ENCODE data around the gene ZNF423. TPM values are rescaled to one million over a fixed set of nuclear protein-coding genes. Genes with fewer than 3 reads are reported as not detected.

Gene ZNF423
- total and polyA plus RNA-seq, 2 experiments from 2014 or later: 14.9 to 41.8 TPM

DNA sequence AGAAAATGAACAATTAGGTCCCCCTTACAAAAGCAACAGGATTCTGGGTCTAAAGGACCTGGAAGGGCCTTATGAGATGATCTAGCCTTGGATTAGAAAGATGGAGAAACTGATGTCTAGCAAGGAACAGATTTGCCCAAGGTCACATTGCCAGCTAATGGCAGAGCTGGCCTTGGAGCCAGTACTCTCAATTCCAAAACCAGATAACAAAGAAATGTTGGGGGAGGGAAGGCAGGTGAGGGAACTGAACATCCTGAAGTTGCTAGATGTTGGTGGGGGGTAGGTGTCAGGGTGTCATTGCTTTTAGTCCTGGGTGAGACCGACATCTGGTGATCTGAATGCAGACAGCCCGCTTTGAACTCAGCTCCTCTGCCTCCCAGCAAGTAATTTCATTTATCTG lies 11.3 kb upstream of the ZNF423 start (continued):
- no peak for TF ChIP-seq ZNF114 (CRISPR knock-in tag; IDR thresholded peaks at IDR 0.05)
- TF ChIP-seq NANOG (IDR thresholded peaks at IDR 0.05; ENCODE audit: borderline replicate concordance): no peak
- TF ChIP-seq STAT1 (IDR thresholded peaks at IDR 0.05; ENCODE audit: unreplicated experiment): no peak

DNA sequence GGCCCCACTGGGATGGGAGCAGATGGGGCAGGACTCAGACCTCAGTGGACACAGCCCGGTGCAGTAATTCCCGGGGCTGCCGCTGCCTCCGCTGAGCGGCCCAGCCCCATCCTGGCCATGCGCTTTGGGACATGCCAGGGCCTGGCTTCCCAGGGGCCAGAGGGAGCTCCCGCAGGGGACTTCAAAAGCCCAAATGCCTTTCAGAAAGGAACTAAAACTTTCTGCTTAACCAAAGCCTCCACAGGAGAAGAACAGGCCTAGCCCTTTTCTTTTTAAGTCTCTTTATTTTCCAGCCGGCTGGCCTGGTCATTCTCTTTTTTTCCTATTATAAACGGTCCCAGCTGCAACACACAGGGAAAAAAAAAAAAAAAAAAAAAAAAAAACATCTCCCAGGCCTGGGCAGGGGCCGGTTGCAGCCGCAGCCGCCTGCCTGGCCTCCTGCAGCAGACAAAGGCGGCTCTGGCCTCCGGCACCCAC lies 10.7 kb upstream of the ZNF423 start:
- TF ChIP-seq, protein P1, sequence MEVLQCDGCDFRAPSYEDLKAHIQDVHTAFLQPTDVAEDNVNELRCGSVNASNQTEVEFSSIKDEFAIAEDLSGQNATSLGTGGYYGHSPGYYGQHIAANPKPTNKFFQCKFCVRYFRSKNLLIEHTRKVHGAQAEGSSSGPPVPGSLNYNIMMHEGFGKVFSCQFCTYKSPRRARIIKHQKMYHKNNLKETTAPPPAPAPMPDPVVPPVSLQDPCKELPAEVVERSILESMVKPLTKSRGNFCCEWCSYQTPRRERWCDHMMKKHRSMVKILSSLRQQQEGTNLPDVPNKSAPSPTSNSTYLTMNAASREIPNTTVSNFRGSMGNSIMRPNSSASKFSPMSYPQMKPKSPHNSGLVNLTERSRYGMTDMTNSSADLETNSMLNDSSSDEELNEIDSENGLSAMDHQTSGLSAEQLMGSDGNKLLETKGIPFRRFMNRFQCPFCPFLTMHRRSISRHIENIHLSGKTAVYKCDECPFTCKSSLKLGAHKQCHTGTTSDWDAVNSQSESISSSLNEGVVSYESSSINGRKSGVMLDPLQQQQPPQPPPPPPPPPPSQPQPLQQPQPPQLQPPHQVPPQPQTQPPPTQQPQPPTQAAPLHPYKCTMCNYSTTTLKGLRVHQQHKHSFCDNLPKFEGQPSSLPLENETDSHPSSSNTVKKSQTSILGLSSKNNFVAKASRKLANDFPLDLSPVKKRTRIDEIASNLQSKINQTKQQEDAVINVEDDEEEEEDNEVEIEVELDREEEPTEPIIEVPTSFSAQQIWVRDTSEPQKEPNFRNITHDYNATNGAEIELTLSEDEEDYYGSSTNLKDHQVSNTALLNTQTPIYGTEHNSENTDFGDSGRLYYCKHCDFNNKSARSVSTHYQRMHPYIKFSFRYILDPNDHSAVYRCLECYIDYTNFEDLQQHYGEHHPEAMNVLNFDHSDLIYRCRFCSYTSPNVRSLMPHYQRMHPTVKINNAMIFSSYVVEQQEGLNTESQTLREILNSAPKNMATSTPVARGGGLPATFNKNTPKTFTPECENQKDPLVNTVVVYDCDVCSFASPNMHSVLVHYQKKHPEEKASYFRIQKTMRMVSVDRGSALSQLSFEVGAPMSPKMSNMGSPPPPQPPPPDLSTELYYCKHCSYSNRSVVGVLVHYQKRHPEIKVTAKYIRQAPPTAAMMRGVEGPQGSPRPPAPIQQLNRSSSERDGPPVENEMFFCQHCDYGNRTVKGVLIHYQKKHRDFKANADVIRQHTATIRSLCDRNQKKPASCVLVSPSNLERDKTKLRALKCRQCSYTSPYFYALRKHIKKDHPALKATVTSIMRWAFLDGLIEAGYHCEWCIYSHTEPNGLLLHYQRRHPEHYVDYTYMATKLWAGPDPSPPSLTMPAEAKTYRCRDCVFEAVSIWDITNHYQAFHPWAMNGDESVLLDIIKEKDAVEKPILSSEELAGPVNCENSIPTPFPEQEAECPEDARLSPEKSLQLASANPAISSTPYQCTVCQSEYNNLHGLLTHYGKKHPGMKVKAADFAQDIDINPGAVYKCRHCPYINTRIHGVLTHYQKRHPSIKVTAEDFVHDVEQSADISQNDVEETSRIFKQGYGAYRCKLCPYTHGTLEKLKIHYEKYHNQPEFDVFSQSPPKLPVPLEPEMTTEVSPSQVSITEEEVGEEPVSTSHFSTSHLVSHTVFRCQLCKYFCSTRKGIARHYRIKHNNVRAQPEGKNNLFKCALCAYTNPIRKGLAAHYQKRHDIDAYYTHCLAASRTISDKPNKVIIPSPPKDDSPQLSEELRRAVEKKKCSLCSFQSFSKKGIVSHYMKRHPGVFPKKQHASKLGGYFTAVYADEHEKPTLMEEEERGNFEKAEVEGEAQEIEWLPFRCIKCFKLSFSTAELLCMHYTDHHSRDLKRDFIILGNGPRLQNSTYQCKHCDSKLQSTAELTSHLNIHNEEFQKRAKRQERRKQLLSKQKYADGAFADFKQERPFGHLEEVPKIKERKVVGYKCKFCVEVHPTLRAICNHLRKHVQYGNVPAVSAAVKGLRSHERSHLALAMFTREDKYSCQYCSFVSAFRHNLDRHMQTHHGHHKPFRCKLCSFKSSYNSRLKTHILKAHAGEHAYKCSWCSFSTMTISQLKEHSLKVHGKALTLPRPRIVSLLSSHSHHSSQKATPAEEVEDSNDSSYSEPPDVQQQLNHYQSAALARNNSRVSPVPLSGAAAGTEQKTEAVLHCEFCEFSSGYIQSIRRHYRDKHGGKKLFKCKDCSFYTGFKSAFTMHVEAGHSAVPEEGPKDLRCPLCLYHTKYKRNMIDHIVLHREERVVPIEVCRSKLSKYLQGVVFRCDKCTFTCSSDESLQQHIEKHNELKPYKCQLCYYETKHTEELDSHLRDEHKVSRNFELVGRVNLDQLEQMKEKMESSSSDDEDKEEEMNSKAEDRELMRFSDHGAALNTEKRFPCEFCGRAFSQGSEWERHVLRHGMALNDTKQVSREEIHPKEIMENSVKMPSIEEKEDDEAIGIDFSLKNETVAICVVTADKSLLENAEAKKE (CRISPR knock-in tag; IDR thresholded peaks at IDR 0.05): no peak
- TF ChIP-seq EZH2phosphoT487 (IDR thresholded peaks at IDR 0.05; ENCODE audit: unreplicated experiment): no peak
- no peak for TF ChIP-seq CREB1 (CRISPR knock-in tag; IDR thresholded peaks at IDR 0.05; ENCODE audit: low read depth)
- no peak for TF ChIP-seq CTCF (conservative IDR thresholded peaks at IDR 0.05; ENCODE audit: low read depth in 2 of 2)
- TF ChIP-seq NANOG (IDR thresholded peaks at IDR 0.05; ENCODE audit: borderline replicate concordance): no peak
- no peak for TF ChIP-seq STAT1 (IDR thresholded peaks at IDR 0.05; ENCODE audit: unreplicated experiment)
- TF ChIP-seq POLR2AphosphoS5 (IDR thresholded peaks at IDR 0.05; ENCODE audit: low read depth): no peak
- TF ChIP-seq ZNF114 (CRISPR knock-in tag; IDR thresholded peaks at IDR 0.05): no peak
- TF ChIP-seq, protein P2, sequence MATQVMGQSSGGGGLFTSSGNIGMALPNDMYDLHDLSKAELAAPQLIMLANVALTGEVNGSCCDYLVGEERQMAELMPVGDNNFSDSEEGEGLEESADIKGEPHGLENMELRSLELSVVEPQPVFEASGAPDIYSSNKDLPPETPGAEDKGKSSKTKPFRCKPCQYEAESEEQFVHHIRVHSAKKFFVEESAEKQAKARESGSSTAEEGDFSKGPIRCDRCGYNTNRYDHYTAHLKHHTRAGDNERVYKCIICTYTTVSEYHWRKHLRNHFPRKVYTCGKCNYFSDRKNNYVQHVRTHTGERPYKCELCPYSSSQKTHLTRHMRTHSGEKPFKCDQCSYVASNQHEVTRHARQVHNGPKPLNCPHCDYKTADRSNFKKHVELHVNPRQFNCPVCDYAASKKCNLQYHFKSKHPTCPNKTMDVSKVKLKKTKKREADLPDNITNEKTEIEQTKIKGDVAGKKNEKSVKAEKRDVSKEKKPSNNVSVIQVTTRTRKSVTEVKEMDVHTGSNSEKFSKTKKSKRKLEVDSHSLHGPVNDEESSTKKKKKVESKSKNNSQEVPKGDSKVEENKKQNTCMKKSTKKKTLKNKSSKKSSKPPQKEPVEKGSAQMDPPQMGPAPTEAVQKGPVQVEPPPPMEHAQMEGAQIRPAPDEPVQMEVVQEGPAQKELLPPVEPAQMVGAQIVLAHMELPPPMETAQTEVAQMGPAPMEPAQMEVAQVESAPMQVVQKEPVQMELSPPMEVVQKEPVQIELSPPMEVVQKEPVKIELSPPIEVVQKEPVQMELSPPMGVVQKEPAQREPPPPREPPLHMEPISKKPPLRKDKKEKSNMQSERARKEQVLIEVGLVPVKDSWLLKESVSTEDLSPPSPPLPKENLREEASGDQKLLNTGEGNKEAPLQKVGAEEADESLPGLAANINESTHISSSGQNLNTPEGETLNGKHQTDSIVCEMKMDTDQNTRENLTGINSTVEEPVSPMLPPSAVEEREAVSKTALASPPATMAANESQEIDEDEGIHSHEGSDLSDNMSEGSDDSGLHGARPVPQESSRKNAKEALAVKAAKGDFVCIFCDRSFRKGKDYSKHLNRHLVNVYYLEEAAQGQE (IDR thresholded peaks at IDR 0.05; ENCODE audit: unreplicated experiment): no peak
- TF ChIP-seq JUNB (IDR thresholded peaks at IDR 0.05; ENCODE audit: unreplicated experiment): no peak
- TF ChIP-seq ZNF331 (CRISPR knock-in tag; IDR thresholded peaks at IDR 0.05; ENCODE audit: low read depth): no peak
- no peak for TF ChIP-seq ETS1 (IDR thresholded peaks at IDR 0.05)
- no peak for TF ChIP-seq EZH2 (IDR thresholded peaks at IDR 0.05; ENCODE audit: low read depth, unreplicated experiment)
- H2AFZ ChIP-seq: peak overlapping the region; percentile 87

More for the DNA sequence above, 10.7 kb upstream of the ZNF423 start:
- no peaks in the 10 kb centered on the region for H4K20me1 ChIP-seq (replicated peaks; ENCODE audit: insufficient read depth)
- peak overlapping the region; percentile 45; the same call in 1 of the 2 replicates for H3K4me2 ChIP-seq
- Mint-ChIP-seq H3K4me1 (peaks cover 25% of the 10 kb centered on the region), H3K36me3 (ENCODE audit: low read depth) (no peaks in the 10 kb centered on the region), H3K27me3 (ENCODE audit: insufficient read depth, low read depth, poor library complexity) (peaks cover 15% of the 10 kb centered on the region), H3K27ac (no peak overlapping the region), H3K9me3 (no peaks in the 10 kb centered on the region), H3K4me3 (no peak overlapping the region)
- no peak overlapping the region for H3K27ac ChIP-seq (ENCODE audit: low read depth)
- no peaks in the 10 kb centered on the region for H3K27me3 ChIP-seq (ENCODE audit: insufficient read depth)
- H3K36me3 ChIP-seq (ENCODE audit: insufficient read depth): no peaks in the 10 kb centered on the region
- no peaks in the 10 kb centered on the region for H3K9me2 ChIP-seq (ENCODE audit: insufficient read depth)
- no peak overlapping the region for H3K4me3 ChIP-seq
- no peaks in the 10 kb centered on the region for H3K79me2 ChIP-seq (replicated peaks; ENCODE audit: insufficient read depth)
- H3F3A ChIP-seq (replicated peaks; ENCODE audit: low read depth): no peaks in the 10 kb centered on the region
- ATAC-seq: peak; percentile 91
- peaks cover 25% of the 10 kb centered on the region for H3K4me1 ChIP-seq (ENCODE audit: insufficient read depth)
- DNase-seq (ENCODE audit: low spot score): peak; percentile 63
